HEK293T (cell line): ENCODE data around the gene ZNF367.

Experiments
- BHLHE40 ChIP-seq: fragments of 450-650 bp; IDR thresholded peaks from 2 replicates; pipeline ENCODE4 v1.6.1; 2016; ENCODE audit warnings: mild to moderate bottlenecking, moderate library complexity, borderline replicate concordance
- CTBP1 ChIP-seq: fragments of 450-650 bp; IDR thresholded peaks from 2 replicates; pipeline ENCODE4 v1.6.1; 2016; ENCODE audit warnings: borderline replicate concordance
- ELF4 ChIP-seq: fragments of 450-650 bp; IDR thresholded peaks from 2 replicates; pipeline ENCODE4 v1.6.1; 2017; ENCODE audit warnings: antibody characterized with exemption
- FOXA1 ChIP-seq: fragments of 450-650 bp; IDR thresholded peaks from 2 replicates; pipeline ENCODE4 v1.6.1; 2016; ENCODE audit warnings: mild to moderate bottlenecking
- FOXM1 ChIP-seq: fragments of 450-650 bp; IDR thresholded peaks from 2 replicates; pipeline ENCODE4 v1.6.1; 2017; ENCODE audit warnings: mild to moderate bottlenecking, borderline replicate concordance
- LEF1 ChIP-seq: fragments of 450-650 bp; IDR thresholded peaks from 2 replicates; pipeline ENCODE4 v1.6.1; 2017; ENCODE audit warnings: mild to moderate bottlenecking, borderline replicate concordance
- NFRKB ChIP-seq: fragments of 450-650 bp; IDR thresholded peaks from 2 replicates; pipeline ENCODE4 v1.6.1; 2016; ENCODE audit warnings: mild to moderate bottlenecking, moderate library complexity
- SP1 ChIP-seq: fragments of 450-650 bp; IDR thresholded peaks from 2 replicates; pipeline ENCODE4 v1.6.1; 2017
- SUZ12 ChIP-seq: fragments of 450-650 bp; IDR thresholded peaks from 2 replicates; pipeline ENCODE4 v1.6.1; 2016; ENCODE audit warnings: mild to moderate bottlenecking
- TARDBP ChIP-seq: fragments of 450-650 bp; IDR thresholded peaks from 2 replicates; pipeline ENCODE4 v1.6.1; 2016
- ZNF384 ChIP-seq: fragments of 450-650 bp; IDR thresholded peaks from 2 replicates; pipeline ENCODE4 v1.6.1; 2016

GRCh38 chr9:96360976-96361375 lies 57.2 kb downstream of the ZNF367 start:
- TF ChIP-seq ELF4 (no peak), BHLHE40 (no peak), ZNF384 (no peak), FOXM1 (no peak), FOXA1 (no peak), LEF1 (no peak), SUZ12 (no peak), TARDBP (no peak), NFRKB (no peak), CTBP1 (no peak), SP1 (no peak)
